HG03159 (cell line): ENCODE data around the gene MRGPRD.
"Not testable (repeated sequence)": the region's sequence is repeated elsewhere in the genome, so short reads cannot be mapped to it uniquely, and the experiment has no call there.

Source experiments
- ATAC-seq: cut with Tn5 transposase; IDR thresholded peaks from one replicate; pipeline ENCODE4 v1.9.1; 2021; ENCODE audit warnings: mild to moderate bottlenecking, moderate library complexity; ENCODE audit not compliant: unreplicated experiment

The MRGPRD gene

DNA sequence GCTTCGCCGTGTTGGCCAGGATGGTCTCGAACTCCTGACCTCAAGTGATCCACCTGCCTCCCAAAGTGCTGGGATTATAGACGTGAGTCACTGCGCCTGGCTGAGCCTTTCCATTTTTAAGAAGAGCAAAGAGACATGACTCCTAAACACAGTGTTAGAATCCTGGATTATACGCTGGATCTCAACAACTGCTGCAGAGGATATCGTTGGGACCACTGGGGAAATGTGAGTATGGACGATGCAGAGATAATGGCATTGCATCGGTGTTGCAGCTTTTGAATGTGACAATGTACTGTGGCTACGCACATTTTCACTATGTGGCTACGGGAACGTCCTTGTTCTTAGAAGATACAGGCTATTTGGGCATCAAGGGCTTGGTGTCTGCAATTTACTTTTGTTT, 26.0 kb upstream of the MRGPRD start:
- no peak for ATAC-seq

DNA sequence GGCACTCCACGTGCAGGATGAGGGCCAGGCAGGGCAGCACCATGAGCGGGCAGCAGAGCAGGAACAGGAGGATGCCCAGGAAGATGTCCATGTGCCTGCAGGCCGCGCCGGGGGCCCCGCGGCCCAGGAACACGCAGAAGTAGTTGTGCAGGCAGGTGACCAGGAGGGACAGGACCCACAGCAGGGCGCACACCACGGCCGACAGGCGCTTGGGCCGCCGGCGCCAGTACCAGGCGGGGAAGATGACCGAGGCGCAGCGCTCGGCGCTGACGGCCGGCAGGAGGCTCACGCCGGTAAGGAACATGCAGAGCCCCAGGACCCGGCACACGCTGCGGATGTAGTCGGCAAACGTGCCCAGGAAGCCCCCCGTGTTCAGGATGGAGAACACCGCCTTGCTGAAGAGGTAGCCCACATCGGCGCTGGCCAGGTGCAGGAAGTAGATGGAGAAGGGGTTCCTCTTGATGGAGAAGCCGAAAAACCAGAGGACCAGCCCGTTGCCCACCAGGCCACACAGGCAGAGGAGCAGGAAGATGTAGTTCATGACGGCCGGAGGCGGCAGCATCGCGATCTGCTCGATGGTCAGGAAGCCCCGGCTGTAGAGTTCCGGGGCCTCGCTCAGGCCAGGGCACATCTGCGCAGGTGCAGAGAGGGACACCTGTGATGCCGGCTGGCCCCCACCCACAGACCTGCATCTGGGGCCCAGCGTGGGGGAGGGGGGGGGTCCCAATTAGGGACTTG, 25.0 kb upstream of the MRGPRD start:
- no peak for ATAC-seq

DNA sequence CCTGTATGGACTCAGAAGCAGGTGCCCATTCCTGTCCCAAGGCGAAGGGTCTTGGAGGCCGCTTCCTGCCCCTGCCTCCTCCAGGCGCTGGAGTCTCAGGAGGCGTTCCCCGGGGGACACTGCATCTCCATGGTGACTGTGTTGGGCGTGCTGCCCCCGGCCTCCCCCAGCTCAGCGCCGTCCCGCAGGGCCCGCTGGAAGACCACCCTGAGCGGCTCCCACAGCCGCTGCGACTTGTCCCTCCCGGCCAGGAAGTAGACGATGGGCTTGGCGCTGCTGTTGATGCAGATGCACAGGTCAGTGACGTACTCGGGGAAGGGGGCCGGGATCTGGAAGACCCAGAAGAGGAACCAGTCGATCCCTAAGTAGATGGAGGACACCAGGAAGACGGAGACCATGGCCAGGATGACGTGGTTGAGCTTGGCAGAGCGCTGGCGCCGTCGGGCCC, 24.4 kb upstream of the MRGPRD start:
- ATAC-seq: no peak

DNA sequence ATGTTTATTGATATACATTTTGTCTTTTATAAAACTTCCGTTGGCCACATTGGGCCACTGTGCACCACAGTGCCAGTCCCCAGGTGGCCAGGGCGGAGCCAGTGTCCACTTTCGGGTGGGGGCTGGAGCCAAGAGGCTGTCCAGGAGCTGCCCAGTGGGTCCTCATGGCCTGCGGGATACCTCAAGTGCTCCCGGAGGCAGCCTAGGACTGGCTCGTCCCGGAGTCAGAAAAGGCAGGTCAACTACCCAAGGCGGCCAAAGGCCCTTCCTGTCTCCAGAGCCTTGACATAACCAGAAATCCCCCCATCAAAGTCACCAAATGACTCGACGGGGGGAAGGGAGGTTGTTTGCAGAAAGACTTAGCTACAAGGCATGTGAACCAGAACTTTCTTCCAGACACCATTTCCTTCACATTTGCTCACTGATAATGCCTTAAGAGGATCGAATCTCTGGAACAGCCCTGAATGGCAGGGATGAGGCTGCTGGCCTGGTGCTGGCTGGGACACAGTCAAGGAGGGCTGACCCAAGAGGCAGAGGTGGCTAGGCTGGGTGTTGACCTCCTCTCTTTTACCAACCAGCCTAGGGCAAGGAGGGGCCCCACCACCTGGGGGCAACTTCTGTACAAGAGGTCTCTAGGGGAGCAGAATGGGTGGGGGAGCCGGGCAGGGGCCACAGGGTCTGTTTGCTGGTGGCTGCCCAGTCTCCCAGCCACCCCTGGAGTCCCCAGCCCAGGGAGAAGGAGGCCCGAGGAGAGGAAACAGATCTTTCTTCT, 23.8 kb upstream of the MRGPRD start:
- ATAC-seq: no peak

DNA sequence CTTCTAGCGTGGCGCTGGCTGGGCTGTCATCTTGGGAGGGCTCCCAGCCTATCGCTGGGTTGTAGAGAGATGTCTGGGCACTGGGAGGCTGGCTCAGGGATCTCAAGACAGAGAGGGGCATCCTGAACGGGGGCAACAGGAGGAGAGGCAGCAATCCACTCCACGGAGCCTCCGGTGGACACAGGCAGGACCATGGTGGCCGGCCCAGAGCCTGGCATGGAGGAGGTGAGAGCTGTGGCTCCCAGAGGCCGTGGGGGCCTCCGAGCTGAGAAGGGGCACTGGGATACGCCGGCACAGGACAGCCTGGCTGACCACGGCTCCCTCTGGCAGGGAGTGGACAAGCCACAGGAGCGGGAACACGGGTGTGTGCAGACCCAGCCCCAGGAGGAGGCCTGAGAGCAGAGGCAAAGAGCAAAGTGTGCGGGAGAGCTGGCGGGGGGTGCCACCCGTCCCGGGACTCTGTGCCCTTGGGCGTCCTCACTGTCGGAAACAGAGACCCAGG, 23.1 kb upstream of the MRGPRD start:
- ATAC-seq: no peak

DNA sequence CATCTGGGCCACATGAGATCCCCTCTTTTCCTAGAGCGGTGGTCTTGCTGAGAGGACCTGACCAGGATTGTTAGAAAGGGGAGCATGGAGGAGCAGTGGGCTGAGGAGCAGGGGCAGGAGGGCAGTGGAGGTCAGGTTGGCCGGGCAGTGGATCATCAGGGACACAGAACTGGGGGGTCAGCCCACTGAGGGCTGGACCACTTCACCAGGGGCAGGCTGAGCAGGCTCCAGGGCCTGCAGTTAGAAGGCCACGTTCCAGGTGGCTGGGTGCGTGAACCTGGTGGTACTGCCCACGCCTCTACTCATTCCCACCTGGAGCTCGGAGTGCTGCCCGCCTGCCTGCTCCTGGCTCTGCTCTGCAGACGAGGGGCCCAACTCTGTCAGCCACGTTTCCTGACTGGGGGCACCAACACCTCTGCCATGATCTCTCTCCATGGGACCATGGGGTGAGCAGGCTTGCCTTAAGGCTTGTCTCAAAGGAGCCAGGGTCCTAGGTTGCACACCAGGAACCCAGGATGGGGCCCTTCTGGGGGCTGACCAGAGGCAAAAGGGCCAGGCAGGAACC, 22.6 kb upstream of the MRGPRD start:
- ATAC-seq: no peak

DNA sequence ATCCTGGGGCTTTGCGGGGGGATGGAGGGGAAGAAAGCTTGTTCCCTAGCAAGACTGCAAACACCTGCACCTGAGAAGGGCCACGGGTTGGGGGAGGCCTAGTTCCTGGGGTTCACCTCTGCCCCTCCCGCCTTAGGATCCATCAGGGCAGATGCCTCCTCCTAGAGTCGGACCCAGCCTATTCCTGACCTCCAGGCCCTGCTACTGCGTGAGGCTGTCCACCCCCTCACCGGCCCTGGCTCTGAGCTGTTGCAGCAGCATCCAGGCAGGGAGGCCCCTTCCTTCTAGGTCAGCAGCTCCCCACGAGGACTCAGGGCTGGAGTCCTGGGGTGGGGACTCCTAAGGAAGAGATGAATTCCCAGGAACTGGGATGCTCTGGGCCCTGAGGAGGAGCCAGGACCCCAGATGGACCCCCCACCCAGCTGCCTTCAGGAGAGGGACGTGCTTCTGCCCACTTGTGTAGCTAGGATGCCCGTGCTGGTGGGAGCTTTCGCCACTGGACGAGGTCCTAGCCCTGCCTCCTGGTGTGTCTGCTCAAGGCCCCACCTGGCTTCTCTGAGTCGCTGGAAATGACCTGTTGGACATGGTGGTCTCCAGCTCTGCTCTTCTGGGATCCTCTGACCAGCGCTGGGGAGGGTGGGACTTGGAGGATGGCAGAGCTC, 21.9 kb upstream of the MRGPRD start:
- no peak for ATAC-seq

DNA sequence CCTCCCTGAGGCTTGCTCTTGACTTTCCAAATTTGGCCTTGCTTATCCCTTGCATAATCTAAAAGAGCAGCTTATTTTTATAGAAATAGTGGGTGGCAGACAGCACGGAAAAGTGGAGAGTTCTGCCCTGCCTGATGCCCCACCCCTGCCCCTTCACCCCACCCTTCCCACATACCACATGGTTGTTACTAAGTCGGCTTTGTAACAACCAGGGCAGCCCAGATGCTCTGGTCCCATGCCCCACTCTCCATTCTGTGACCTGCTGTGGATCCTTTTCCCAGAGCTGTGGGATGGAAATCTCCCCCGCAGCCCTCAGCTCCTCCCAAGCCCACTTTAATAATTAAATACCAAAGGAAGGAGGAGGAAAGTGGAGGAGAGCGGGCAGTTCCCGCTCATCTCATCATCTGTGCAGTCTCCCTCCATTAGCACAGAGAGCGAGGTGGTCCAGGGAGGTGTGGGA, 21.4 kb upstream of the MRGPRD start:
- no peak for ATAC-seq

DNA sequence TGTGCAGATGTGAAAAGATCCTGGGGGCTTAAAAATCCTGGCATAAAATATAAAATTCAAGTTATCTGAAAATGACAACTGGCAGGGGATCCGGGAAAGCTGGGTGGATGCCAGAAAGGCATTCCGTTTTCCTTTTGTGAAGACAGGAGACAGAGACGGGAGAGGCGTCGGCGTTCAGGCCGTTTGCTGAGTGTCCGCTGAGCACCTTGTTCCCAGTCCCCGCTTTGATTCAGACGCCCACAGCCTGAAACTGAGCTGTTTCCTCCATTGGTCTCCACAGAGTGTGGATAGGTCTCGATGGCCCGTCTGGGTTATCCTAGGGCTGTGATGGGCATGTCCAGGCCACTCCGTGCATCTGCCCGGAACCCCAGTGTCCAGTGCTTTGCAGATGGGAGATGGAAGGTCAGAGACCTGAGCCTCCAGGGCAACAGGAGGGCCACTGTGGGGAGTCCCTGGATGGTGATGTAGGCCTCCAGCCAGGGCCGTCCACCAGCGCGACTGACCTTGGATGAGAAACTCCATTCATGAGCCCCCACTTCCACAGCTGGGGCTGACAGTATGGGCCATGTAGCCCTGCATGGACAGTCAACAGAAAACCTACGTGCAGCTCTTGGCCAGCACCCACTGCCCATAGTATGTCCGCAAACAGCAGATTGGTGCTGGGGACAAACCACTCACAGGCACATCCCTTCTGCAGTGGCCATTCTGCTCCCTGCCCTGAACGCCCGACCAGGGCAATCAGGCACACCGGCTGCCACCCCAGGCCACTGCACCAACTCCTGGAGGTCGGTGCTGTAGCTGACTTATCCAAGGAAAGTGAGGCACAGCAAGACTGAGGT, 20.7 kb upstream of the MRGPRD start:
- no peak for ATAC-seq

DNA sequence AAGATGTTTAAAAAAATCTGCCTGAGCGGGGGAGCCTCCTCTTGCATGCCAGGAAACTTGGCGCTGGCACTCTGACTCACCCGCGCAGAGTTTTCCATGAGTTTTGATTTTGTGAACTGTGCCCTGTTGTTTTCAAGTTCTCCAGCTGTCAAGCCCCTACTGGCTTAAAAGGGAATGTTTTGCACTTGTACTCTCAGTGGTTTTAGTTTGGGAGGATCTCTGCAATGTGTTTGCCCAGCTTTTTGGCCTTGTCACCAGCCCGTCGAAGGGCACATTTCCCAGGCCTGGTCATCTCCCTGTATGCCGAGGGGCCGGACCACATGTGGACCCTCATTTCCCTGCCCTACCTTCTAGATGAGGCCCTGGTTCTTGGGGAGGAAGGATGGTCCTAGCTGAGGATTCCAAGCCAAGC, 20.1 kb upstream of the MRGPRD start:
- ATAC-seq: no peak

DNA sequence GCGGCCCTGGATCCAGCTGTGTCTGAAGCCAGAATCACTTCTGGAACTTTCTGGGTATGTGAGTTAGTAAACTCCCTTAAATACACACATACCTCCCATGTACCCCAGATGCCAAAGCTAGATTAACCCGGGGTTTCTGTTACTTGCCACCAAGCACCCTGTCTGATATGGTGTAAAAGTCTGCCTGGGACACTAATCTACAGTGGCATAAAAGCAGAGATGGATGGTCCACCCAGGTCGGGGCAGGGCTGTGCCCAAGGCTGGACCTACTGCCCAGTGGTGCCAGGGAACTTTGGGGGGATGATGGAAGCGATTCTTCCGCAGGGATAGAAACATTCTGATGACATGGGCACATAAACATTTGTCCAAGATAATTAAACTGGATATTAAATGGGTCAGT, 19.6 kb upstream of the MRGPRD start:
- no peak for ATAC-seq

DNA sequence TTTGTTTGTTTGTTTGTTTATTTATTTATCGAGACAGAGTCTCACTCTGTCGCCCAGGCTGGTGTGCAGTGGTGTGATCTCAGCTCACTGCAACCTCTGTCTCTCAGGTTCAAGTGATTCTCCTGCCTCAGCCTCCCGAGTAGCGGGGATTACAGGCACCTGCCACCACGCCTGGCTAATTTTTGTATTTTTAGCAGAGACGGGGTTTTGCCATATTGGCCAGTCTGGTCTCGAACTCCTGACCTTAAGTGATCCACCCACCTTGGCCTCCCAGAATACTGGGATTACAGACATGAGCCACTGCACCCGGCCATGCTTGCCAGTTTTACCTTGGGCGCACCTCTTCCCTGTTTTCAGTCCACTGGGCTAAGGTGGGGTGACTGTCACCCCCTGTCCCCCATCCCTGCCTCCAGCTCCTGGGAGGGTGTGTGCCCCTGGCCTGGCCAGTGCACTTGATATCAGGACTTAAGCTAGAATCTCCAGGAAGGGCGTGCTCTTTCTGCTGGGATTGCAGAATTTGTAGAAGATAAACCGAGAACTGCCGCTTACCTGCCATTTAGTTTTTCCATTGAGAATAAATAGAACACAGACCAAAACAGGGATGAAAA, 19.1 kb upstream of the MRGPRD start:
- ATAC-seq: not testable (repeated sequence)

DNA sequence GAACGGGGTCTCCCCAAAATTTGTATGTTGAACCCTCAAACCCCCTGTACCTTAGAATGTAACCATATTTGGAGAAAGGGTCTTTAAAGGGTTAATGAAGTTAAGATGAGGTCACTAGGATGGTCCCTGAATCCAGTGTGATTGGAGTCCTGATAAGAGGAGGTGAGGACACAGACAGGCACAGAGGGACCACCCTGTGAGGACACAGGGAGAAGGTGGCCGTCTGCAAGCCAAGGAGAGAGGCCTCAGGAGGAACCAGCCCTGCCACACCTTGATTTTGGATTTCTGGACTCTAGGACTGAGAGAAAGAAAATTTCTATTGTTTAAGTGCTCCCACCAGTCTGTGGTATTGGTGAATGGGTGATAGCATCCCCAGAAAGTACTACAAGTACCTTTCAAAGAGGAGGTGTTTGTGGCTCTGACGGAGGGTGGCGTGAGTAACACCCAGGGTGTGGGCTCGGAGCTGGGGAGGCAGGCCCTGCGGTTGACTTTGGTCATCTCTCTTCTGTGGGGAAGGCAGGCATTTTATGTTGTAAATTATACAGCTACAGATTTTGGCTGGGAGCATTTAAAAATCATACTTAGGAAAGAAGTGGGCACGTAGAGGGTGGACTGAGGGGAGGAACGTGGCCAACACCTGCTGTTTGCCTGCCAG, 18.4 kb upstream of the MRGPRD start:
- ATAC-seq: no peak

DNA sequence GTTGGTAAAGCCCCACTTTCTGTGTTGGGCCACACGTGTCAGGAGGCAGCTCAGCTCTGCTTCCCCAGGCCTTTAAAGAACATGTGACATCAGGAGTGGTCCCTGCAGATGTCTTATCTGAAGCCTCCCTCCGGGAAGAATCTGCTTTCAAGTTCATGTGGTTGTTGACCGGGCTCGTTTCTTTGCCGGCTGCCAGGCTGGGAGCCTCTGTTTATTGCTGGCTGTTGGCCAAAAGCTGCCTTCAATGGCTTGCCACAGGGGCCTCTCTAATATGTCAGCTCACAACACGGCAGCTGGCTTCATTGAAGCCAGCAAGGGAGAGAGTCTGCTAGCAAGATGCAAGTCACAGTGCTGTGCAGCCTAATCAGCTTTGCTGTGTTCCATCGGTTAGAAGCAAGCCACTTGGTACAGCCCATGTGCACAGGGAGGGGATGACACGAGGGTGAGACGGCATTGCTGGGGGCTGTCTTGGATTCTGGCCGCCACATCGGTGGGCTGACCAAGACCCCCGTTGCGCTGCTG, 17.7 kb upstream of the MRGPRD start:
- ATAC-seq: no peak

DNA sequence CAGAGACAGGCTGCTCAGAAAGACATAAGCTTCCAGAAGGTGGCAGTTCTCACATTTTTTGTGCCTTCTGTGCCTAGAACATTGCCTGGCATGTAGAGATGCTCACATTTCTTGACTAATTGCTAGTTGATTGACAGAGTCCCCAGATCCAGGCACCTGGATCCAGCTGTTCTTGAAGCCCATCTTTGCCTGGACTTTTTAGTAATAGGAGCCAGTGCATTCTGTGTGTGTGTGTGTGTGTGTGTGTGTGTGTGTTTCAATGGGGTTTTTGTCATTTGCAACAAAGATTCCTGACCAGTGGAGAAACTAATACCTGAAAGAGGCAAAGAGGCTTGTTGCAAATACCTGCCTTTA, 17.2 kb upstream of the MRGPRD start:
- ATAC-seq: no peak

DNA sequence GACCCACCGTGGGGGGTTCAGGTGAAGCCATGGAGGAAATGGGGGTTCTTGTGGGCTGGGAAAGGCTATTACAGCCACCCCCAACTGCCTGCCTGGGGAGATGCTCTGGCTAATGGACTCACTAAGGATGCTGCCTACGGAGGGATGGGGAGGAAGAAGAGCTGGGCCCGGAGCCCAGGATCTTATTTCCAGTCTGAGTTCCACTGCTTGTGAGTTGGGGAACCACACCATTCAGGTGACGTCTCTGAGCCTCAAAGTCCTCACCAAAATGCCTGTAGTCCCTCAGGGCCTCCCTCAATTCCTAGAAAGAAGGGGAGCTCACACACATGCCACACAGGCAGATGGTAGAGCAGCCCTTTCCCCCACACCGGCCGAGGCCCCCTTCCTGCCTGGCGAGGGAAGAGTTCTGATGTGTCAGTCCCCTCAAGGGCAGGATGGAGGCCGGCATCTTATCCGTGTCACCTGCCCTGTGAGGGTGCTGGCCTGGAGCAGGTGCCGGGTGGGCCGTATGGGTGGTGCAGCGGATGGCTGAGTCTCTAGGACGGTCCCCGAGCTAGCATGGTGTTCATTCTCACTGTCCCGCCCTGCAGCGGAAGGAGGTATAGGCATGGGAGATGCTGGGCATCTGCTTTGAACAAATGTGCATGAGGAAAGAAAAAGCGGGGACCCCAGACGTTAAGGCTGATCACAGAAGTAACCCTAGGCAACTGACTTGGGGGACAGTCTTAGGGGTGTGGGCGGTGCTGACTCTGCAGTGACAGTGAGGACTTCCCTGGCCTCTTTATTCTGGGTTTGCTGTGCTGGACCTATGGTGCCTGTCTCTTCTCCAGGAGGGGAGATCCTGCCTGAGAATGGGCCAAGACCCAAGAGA, 16.6 kb upstream of the MRGPRD start:
- no peak for ATAC-seq

DNA sequence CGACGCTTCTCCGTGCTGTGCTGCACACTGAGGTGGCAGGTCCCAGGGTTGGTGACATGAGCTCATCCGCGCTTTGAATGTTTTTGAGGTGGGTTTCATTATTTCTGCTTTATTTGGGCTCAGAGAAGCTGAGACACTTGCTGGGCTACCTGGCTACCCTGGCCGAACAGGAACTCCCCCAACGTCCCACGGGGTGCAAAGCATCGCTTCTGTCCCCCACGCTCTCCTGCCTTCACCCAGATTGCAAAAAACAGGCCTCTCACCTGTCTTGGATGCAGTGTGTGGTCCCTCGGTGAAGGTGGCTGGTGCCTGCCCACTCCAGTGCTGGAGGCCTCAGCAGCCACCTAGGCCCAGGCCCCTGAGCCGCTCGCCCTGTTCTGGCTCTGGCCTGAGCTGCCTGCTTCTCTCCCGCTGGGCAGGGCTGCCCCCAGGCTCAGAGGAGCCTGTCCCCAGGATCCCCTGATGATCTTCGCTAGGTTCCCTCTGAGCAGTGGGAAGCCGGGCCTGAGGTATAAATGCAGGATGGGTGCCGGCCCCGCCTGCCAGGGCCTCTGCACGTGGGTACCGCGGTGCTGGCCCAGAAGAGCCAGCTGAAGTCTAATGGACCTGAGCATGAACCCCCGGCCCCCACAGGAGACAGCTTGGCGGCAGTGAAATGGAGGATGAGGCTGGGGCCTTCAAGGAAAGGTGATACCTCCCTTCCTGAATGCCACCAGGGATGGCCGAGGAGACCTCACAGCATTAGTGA, 15.8 kb upstream of the MRGPRD start:
- no peak for ATAC-seq

DNA sequence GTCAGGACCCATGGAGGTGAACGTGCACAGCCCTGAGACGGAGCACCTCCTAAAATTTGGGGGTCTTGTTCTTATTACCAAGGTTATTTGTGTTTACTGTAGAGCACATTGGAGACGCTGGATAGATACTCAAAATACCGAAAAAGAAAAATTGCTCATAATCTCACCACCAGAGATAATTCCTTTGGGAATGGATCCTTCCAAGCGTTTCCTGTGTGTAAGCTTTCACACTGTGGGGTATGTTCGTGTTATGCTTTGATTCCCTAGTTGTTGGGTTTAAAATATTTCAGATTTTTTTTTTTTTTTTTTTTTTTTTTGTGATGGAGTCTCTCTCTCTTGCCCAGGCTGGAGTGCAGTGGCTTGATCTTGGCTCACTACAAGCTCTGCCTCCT, 14.1 kb upstream of the MRGPRD start:
- ATAC-seq: no peak
